ENCODE results near the gene PNMA1.

Gene PNMA1

GRCh38 chr14:73680821-73681220 lies 33.4 kb downstream of the PNMA1 start:
- no peak overlapping the region for H3K4me3 ChIP-seq (ENCODE audit: low read depth, low read length)
- TF ChIP-seq CTCF (IDR thresholded peaks at IDR 0.05; ENCODE audit: borderline replicate concordance, insufficient read depth, low read depth, low read length): no peak

- no peak for TF ChIP-seq CTCF (IDR thresholded peaks at IDR 0.05; ENCODE audit: borderline replicate concordance, insufficient read depth, low read depth, low read length)
- H3K4me3 ChIP-seq (ENCODE audit: low read depth, low read length): no peak overlapping the region
Measured at GRCh38 chr14:73678698-73679097, 35.5 kb downstream of the PNMA1 start.

GRCh38 chr14:73674986-73675385 lies 39.2 kb downstream of the PNMA1 start:
- H3K4me3 ChIP-seq (ENCODE audit: low read depth, low read length): no peak overlapping the region
- no peak for TF ChIP-seq CTCF (IDR thresholded peaks at IDR 0.05; ENCODE audit: borderline replicate concordance, insufficient read depth, low read depth, low read length)

- H3K4me3 ChIP-seq (ENCODE audit: low read depth, low read length): no peak overlapping the region
- TF ChIP-seq CTCF (IDR thresholded peaks at IDR 0.05; ENCODE audit: borderline replicate concordance, insufficient read depth, low read depth, low read length): no peak
Measured at GRCh38 chr14:73667854-73668253, 46.3 kb downstream of the PNMA1 start.

GRCh38 chr14:73666583-73666982 lies 47.6 kb downstream of the PNMA1 start:
- TF ChIP-seq CTCF (IDR thresholded peaks at IDR 0.05; ENCODE audit: borderline replicate concordance, insufficient read depth, low read depth, low read length): no peak
- H3K4me3 ChIP-seq (ENCODE audit: low read depth, low read length): no peak overlapping the region

- H3K4me3 ChIP-seq (ENCODE audit: low read depth, low read length): no peak overlapping the region
- no peak for TF ChIP-seq CTCF (IDR thresholded peaks at IDR 0.05; ENCODE audit: borderline replicate concordance, insufficient read depth, low read depth, low read length)
Measured at GRCh38 chr14:73665130-73665529, 49.1 kb downstream of the PNMA1 start.

GRCh38 chr14:73663548-73664212 lies 50.5 kb downstream of the PNMA1 start:
- TF ChIP-seq CTCF (IDR thresholded peaks at IDR 0.05; ENCODE audit: borderline replicate concordance, insufficient read depth, low read depth, low read length): no peak
- H3K4me3 ChIP-seq (ENCODE audit: low read depth, low read length): no peak overlapping the region
